Calu3 (cell line): Measurements from ENCODE around the gene GRIK4. TPM values are rescaled to one million over a fixed set of nuclear protein-coding genes. Genes with fewer than 3 reads are reported as not detected.

Experiments used
- BruUV-seq: library from RNA; stranded (reverse); fragments of 400-500 nt; replicated peaks from 2 replicates; lab custom pipeline; 2021; lab: Mats Ljungman, UMichigan
- CTCF ChIA-PET: fragments of 300-600 bp; sonication (Branson Sonifier 250); formaldehyde crosslinking; loops from one replicate; lab custom pipeline; 2022; ENCODE audit warnings: antibody characterized with exemption; lab: Charles Lee
- DNase-seq: peaks from one replicate; pipeline ENCODE4 v3.0.0; 2022
- H3K27ac Mint-ChIP-seq: one replicate; pipeline ENCODE4 v1.8.0; 2022; ENCODE audit warnings: mixed read lengths; ENCODE audit not compliant: unreplicated experiment
- H3K27me3 Mint-ChIP-seq: one replicate; pipeline ENCODE4 v1.8.0; 2022; ENCODE audit warnings: mixed read lengths; ENCODE audit not compliant: unreplicated experiment
- H3K36me3 Mint-ChIP-seq: one replicate; pipeline ENCODE4 v1.8.0; 2022; ENCODE audit warnings: mild to moderate bottlenecking, moderate library complexity, mixed read lengths; ENCODE audit not compliant: insufficient read depth, unreplicated experiment
- H3K4me1 Mint-ChIP-seq: one replicate; pipeline ENCODE4 v1.8.0; 2022; ENCODE audit warnings: mild to moderate bottlenecking, low read depth, mixed read lengths; ENCODE audit not compliant: unreplicated experiment
- H3K4me3 Mint-ChIP-seq: one replicate; pipeline ENCODE4 v1.8.0; 2022; ENCODE audit warnings: mild to moderate bottlenecking, low read depth, moderate library complexity, mixed read lengths; ENCODE audit not compliant: unreplicated experiment
- H3K9me3 Mint-ChIP-seq: one replicate; pipeline ENCODE4 v1.8.0; 2022; ENCODE audit warnings: low read depth, mixed read lengths; ENCODE audit not compliant: unreplicated experiment
- intact Hi-C: fragments of 100-400 bp; cut with micrococcal nuclease; formaldehyde crosslinking; loops from one replicate; pipeline ENCODE4 v1.10.0; 2022; ENCODE audit not compliant: unreplicated experiment
- total RNA-seq: library from RNA; stranded (reverse); gene quantifications from 2 replicates; pipeline ENCODE4 v1.2.3, GENCODE V29; 2022
- TF ChIP-seq, protein P1 (sequence below): fragments of 200-600 bp; IDR thresholded peaks from one replicate; pipeline ENCODE4 v1.8.0; 2022; ENCODE audit warnings: antibody characterized with exemption; ENCODE audit not compliant: unreplicated experiment

GRIK4 gene
- total RNA-seq, 1 experiment from 2014 or later: not detected

DNA sequence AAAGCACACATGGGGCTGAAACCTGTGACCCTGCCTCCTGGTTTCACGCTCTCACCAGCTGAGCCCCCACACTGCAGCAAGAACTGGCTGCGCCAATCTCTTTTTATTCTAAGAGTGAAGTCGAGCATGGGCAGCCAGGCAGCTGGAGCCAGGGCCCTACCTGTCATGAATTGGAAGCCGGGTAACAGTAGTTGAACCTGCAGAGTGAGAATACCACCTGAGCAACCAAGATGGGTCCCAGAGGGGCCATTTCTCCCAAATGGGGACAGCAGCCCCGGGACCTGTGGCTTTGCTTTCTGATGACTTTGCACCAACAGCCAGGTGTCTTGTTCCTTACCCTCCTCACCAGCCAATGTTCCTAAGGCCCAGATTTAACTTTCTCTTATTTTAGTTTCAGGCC, 178.9 kb downstream of the GRIK4 start:
- CTCF ChIA-PET: no interaction called here
- H3K9me3 Mint-ChIP-seq: no peaks in the 10 kb centered on the region
- no peaks in the 10 kb centered on the region for H3K4me1 Mint-ChIP-seq
- no peak overlapping the region for H3K4me3 Mint-ChIP-seq
- H3K36me3 Mint-ChIP-seq: no peaks in the 10 kb centered on the region
- TF ChIP-seq, protein P1, sequence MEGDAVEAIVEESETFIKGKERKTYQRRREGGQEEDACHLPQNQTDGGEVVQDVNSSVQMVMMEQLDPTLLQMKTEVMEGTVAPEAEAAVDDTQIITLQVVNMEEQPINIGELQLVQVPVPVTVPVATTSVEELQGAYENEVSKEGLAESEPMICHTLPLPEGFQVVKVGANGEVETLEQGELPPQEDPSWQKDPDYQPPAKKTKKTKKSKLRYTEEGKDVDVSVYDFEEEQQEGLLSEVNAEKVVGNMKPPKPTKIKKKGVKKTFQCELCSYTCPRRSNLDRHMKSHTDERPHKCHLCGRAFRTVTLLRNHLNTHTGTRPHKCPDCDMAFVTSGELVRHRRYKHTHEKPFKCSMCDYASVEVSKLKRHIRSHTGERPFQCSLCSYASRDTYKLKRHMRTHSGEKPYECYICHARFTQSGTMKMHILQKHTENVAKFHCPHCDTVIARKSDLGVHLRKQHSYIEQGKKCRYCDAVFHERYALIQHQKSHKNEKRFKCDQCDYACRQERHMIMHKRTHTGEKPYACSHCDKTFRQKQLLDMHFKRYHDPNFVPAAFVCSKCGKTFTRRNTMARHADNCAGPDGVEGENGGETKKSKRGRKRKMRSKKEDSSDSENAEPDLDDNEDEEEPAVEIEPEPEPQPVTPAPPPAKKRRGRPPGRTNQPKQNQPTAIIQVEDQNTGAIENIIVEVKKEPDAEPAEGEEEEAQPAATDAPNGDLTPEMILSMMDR: no peak
- no TSS peak for BruUV-seq
- peaks cover 100% of the 10 kb centered on the region for H3K27me3 Mint-ChIP-seq
- no peak overlapping the region for H3K27ac Mint-ChIP-seq
- intact Hi-C loops: no loop called here
- no peak for DNase-seq

DNA sequence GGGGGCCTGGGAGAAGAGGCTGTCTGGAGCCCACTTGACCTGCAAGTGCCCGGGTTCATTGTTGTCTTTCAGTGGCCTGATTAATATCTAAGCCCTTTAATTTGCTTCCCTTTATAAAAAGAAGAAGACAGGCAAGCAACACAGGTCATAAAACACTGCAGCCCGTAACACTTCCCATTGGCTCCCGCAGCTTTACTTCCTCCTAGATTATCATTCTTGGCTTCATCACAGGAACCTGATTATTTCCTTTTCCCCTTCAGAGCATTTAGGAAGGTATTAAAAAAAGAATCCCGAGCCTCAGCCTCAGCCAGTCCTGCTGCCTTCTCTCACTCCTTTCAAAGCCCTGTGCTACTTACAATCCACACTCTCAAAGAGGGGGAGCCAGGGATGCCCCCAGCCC, 183.2 kb downstream of the GRIK4 start:
- H3K9me3 Mint-ChIP-seq: no peaks in the 10 kb centered on the region
- intact Hi-C loops: no loop called here
- H3K36me3 Mint-ChIP-seq: peaks cover 5% of the 10 kb centered on the region
- H3K4me1 Mint-ChIP-seq: no peaks in the 10 kb centered on the region
- no peak overlapping the region for H3K4me3 Mint-ChIP-seq
- H3K27me3 Mint-ChIP-seq: peaks cover 100% of the 10 kb centered on the region
- BruUV-seq: no TSS peak
- CTCF ChIA-PET: no interaction called here
- no peak for DNase-seq
- H3K27ac Mint-ChIP-seq: no peak overlapping the region
- TF ChIP-seq, protein P1: no peak

DNA sequence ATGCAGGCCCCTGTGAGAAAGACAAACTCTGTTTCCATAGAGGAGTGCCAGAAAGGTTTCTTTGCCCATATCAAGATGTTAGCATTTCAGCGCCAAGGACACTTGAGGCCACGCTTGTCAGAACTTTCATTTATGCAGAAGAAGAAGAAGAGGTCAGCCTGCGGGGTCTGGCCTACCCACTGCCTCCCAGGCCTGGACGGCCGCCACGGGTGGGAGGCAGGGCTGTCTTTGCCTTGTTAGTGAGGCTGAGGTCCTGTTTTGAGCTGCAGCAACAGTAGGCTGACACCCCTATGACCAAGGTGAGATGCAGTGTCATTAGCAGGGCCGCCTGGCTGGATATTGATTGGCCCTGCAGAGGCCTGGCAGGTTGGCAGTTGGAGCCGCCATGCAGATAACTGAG, 183.9 kb downstream of the GRIK4 start:
- CTCF ChIA-PET: interaction anchor here (0.5 kb wide), 1 partner anchor 1687 kb away, joined by 4 read pairs; no protein-coding TSS in a partner anchor
- intact Hi-C loops: no loop called here
- Mint-ChIP-seq H3K4me1 (no peaks in the 10 kb centered on the region), H3K9me3 (no peaks in the 10 kb centered on the region), H3K27me3 (peaks cover 98% of the 10 kb centered on the region), H3K4me3 (no peak overlapping the region), H3K27ac (no peak overlapping the region), H3K36me3 (peaks cover 5% of the 10 kb centered on the region)
- no TSS peak for BruUV-seq
- DNase-seq: no peak
- TF ChIP-seq, protein P1: no peak

DNA sequence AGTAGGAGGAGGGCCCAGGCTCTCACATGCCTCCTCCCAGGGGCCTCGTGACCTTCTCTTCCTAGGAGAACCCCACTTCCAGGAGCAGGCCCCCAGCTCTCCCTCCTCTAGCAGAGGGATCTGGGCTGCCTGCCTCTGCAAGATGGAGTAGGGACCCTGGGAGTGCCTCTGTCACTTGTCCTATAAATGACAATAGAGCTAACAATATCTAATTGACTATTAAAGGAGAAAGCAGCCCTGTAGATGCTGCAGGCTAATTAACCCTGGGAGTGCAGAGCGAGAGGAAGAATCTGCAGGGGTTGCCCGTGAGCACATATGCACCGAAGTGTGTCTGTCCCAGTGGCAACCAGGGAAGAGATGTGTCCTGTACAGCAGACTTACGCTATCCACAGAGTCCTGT, 184.4 kb downstream of the GRIK4 start:
- intact Hi-C loops: no loop called here
- BruUV-seq: no TSS peak

More for the DNA sequence above, 184.4 kb downstream of the GRIK4 start:
- no peak for DNase-seq
- Mint-ChIP-seq H3K27me3 (peaks cover 97% of the 10 kb centered on the region), H3K4me1 (no peaks in the 10 kb centered on the region), H3K9me3 (no peaks in the 10 kb centered on the region), H3K27ac (no peak overlapping the region), H3K4me3 (no peak overlapping the region), H3K36me3 (peaks cover 5% of the 10 kb centered on the region)
- TF ChIP-seq, protein P1: no peak
- CTCF ChIA-PET: interaction anchor here (0.5 kb wide), 1 partner anchor 1687 kb away, joined by 4 read pairs; no protein-coding TSS in a partner anchor
